Vagina (tissue), 2 donors: ENCODE results near the gene DIAPH2. TPM values are rescaled to one million over a fixed set of nuclear protein-coding genes. Genes with fewer than 3 reads are reported as not detected.

Source experiments
- DNase-seq, 2 donors: peaks; one replicate each; pipeline ENCODE4 v3.0.0-alpha.2; 2017; ENCODE audit errors: extremely low spot score in 2 of 2
- H3K27ac ChIP-seq: fragments of 200-600 bp; sonication (generic); one replicate; pipeline ENCODE4 v1.5.1; 2019
- H3K27me3 ChIP-seq: fragments of 200-600 bp; sonication (generic); one replicate; pipeline ENCODE4 v1.5.1; 2019
- H3K36me3 ChIP-seq, 2 donors: fragments of 200-600 bp; sonication (generic); one replicate each; pipeline ENCODE4 v1.5.1; 2017 to 2019
- H3K4me1 ChIP-seq: fragments of 200-600 bp; sonication (generic); one replicate; pipeline ENCODE4 v1.5.1; 2019
- H3K4me3 ChIP-seq, 2 donors: fragments of 200-600 bp; sonication (generic); 1 replicate in 1 of 2; 2 replicates in 1 of 2; pipeline ENCODE4 v1.5.1; 2016 to 2019
- H3K9me3 ChIP-seq: fragments of 200-600 bp; sonication (generic); one replicate; pipeline ENCODE4 v1.5.1; 2019
- CTCF ChIP-seq, 3 experiments: fragments of 450-650 bp in 2 of 3; fragments of 200-600 bp in 1 of 3; sonication (generic) in 1 of 3; IDR thresholded peaks; one replicate each; pipeline ENCODE4 v1.5.1; 2017 to 2019; ENCODE audit warnings: antibody characterized with exemption in 3 of 3, mild to moderate bottlenecking in 2 of 3, moderate library complexity in 2 of 3
- POLR2A ChIP-seq, 2 donors: fragments of 450-650 bp; IDR thresholded peaks; one replicate each; pipeline ENCODE4 v1.6.1; 2017; ENCODE audit warnings: antibody characterized with exemption in 2 of 2, mild to moderate bottlenecking in 2 of 2, moderate library complexity in 2 of 2
- POLR2AphosphoS5 ChIP-seq, 2 donors: sonication (generic); formaldehyde crosslinking; IDR thresholded peaks; one replicate each; pipeline ENCODE4 v1.9.0; 2017; ENCODE audit warnings: antibody characterized with exemption in 2 of 2, mild to moderate bottlenecking in 2 of 2, low read depth in 1 of 2; ENCODE audit not compliant: insufficient read depth in 1 of 2
- intact Hi-C: fragments of 100-400 bp; cut with DNase I; formaldehyde crosslinking; loops from one replicate; pipeline ENCODE4 v1.15.1; 2023
- total RNA-seq: library from RNA; depleted of rRNA; stranded (reverse); fragments of >200 nt; gene quantifications from one replicate; pipeline ENCODE4 v1.2.3, GENCODE V29; 2016

The DIAPH2 gene
- total RNA-seq, 1 donor from 2014 or later: 38.8 TPM

GRCh38 chrX:97057349-97057909 lies 372.8 kb downstream of the DIAPH2 start:
- intact Hi-C loops: no loop called here

GRCh38 chrX:97060020-97060419 lies 375.4 kb downstream of the DIAPH2 start:
- no peak overlapping the region for H3K27ac ChIP-seq
- intact Hi-C loops: no loop called here
- no peaks in the 10 kb centered on the region for H3K4me1 ChIP-seq
- DNase-seq: no peak
- no peaks in the 10 kb centered on the region for H3K36me3 ChIP-seq
- no peaks in the 10 kb centered on the region for H3K27me3 ChIP-seq
- H3K9me3 ChIP-seq: no peaks in the 10 kb centered on the region
- no peak for TF ChIP-seq POLR2A (IDR thresholded peaks at IDR 0.05)
- TF ChIP-seq CTCF (IDR thresholded peaks at IDR 0.05): no peak
- no peak for TF ChIP-seq POLR2AphosphoS5 (IDR thresholded peaks at IDR 0.05; ENCODE audit: insufficient read depth in 1 of 2, low read depth in 1 of 2)
- no peak overlapping the region for H3K4me3 ChIP-seq

More at GRCh38 chrX:97057349-97057909, 372.8 kb downstream of the DIAPH2 start:
- Histone ChIP-seq H3K4me1 (no peaks in the 10 kb centered on the region), H3K4me3 (no peak overlapping the region), H3K9me3 (no peaks in the 10 kb centered on the region), H3K27ac (no peak overlapping the region), H3K36me3 (no peaks in the 10 kb centered on the region), H3K27me3 (no peaks in the 10 kb centered on the region)
- DNase-seq: no peak
- TF ChIP-seq POLR2A (IDR thresholded peaks at IDR 0.05) (no peak), POLR2AphosphoS5 (IDR thresholded peaks at IDR 0.05; ENCODE audit: insufficient read depth in 1 of 2, low read depth in 1 of 2) (no peak), CTCF (IDR thresholded peaks at IDR 0.05) (no peak)

DNA sequence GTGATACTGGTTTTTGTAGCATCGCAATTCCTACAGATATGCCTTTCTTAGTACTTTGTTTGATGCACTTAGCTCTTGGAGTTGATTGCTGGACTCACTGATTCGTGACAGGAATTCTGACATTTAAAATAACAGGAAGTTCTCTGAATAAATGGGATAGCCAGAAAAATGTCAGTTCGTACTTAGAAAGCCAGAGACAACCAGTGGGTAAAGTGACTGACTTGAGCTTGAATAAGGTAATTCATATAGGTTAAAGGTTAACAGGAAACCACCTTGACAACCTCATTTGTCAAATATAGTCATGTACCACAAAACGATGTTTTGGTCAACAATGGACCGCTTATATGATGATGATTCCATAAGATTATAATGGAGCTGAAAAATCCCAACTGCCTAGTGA lies 380.4 kb downstream of the DIAPH2 start:
- Histone ChIP-seq H3K36me3 (no peaks in the 10 kb centered on the region), H3K27ac (no peak overlapping the region), H3K4me1 (no peaks in the 10 kb centered on the region), H3K9me3 (no peaks in the 10 kb centered on the region), H3K27me3 (no peaks in the 10 kb centered on the region), H3K4me3 (no peak overlapping the region)
- TF ChIP-seq POLR2AphosphoS5 (IDR thresholded peaks at IDR 0.05; ENCODE audit: insufficient read depth in 1 of 2, low read depth in 1 of 2) (no peak), CTCF (IDR thresholded peaks at IDR 0.05) (no peak), POLR2A (IDR thresholded peaks at IDR 0.05) (no peak)
- intact Hi-C loops: no loop called here
- no peak for DNase-seq

GRCh38 chrX:97065973-97066372 lies 381.3 kb downstream of the DIAPH2 start:
- H3K9me3 ChIP-seq: no peaks in the 10 kb centered on the region
- no peak overlapping the region for H3K27ac ChIP-seq
- intact Hi-C loops: no loop called here
- no peak for DNase-seq
- H3K27me3 ChIP-seq: no peaks in the 10 kb centered on the region
- H3K4me3 ChIP-seq: no peak overlapping the region
- H3K4me1 ChIP-seq: no peaks in the 10 kb centered on the region
- TF ChIP-seq POLR2A (IDR thresholded peaks at IDR 0.05) (no peak), CTCF (IDR thresholded peaks at IDR 0.05) (no peak), POLR2AphosphoS5 (IDR thresholded peaks at IDR 0.05; ENCODE audit: insufficient read depth in 1 of 2, low read depth in 1 of 2) (no peak)
- no peaks in the 10 kb centered on the region for H3K36me3 ChIP-seq

- Histone ChIP-seq H3K4me3 (no peak overlapping the region), H3K27ac (no peak overlapping the region), H3K36me3 (no peaks in the 10 kb centered on the region), H3K27me3 (no peaks in the 10 kb centered on the region), H3K9me3 (no peaks in the 10 kb centered on the region), H3K4me1 (no peaks in the 10 kb centered on the region)
- intact Hi-C loops: no loop called here
- TF ChIP-seq POLR2A (IDR thresholded peaks at IDR 0.05) (no peak), CTCF (IDR thresholded peaks at IDR 0.05) (no peak), POLR2AphosphoS5 (IDR thresholded peaks at IDR 0.05; ENCODE audit: insufficient read depth in 1 of 2, low read depth in 1 of 2) (no peak)
- no peak for DNase-seq
Measured at GRCh38 chrX:97066381-97066780, 381.7 kb downstream of the DIAPH2 start.
